RPMI7951 (cell line): Measurements from ENCODE around the gene CFAP47. TPM values are rescaled to one million over a fixed set of nuclear protein-coding genes. Genes with fewer than 3 reads are reported as not detected.

Experiments used
- total RNA-seq: library from RNA; depleted of rRNA; stranded (reverse); fragments of >200 nt; shearing (Covaris generic); gene quantifications from 2 replicates; pipeline ENCODE4 v1.2.3, GENCODE V29; 2014; rRNA removed

Gene CFAP47
- total RNA-seq, 1 experiment from 2014 or later: 0.12 TPM

Other genes with a start within 250 kb of the CFAP47 start
- gene MAGEB16, start 121.4 kb upstream of the CFAP47 start, total RNA-seq: not detected in 2 replicates